ENCODE data around the gene IGF2BP3. TPM values are rescaled to one million over a fixed set of nuclear protein-coding genes. Genes with fewer than 3 reads are reported as not detected.

IGF2BP3 gene
- total and polyA plus RNA-seq, 5 donors from 2014 or later: 1.7 TPM; not detected in 4

DNA sequence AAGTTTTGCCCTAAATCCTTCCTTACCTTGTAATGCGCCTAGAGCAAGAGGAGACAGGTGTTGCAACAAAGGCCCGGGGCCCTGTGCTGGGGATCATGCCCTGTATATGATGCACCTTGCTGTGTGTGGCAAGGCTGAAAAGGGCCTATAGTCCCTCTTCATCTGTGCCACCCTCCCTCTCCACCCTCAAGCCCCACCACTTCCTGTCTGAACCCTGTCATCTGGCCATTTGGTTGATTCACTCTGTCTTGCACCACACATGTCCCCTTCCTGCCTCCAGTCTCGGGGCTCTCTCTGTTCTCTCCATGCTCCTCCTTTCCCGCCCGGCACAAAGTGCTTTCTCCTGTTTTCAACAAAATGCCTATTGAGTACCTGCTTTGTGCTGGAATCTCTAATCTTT, 182.7 kb downstream of the IGF2BP3 start:
- Histone ChIP-seq H3K36me3 (ENCODE audit: control insufficient read depth, insufficient read depth, low read length) (no peaks in the 10 kb centered on the region), H3K4me3 (ENCODE audit: low read depth, low read length) (no peak overlapping the region), H3K27ac (ENCODE audit: insufficient read depth, low read length, poor library complexity, severe bottlenecking) (no peak overlapping the region), H3K4me1 (ENCODE audit: control insufficient read depth, insufficient read depth, low read length, poor library complexity, severe bottlenecking) (no peaks in the 10 kb centered on the region), H3K27me3 (ENCODE audit: control insufficient read depth, insufficient read depth, low read length) (no peaks in the 10 kb centered on the region), H3K9me3 (ENCODE audit: control insufficient read depth in 2 of 2, low read length in 2 of 2) (no peaks in the 10 kb centered on the region)
- H3K27ac Mint-ChIP-seq: peak overlapping the region in 1 of 3 donors; percentile 85
- no peaks in the 10 kb centered on the region for H3K9me3 Mint-ChIP-seq
- no peaks in the 10 kb centered on the region for H3K36me3 Mint-ChIP-seq
- DNase-seq (peak in 1 of 3 donors; percentile 65), ATAC-seq (ENCODE audit: low read depth in 2 of 2) (peak in 1 of 2 donors; percentile 43)
- H3K27me3 Mint-ChIP-seq: peaks cover 9% of the 10 kb centered on the region
- peak overlapping the region in 1 of 4 donors; percentile 13 for H3K4me3 Mint-ChIP-seq
- H3K4me1 Mint-ChIP-seq: peaks cover 0 to 18% (median 2%) of the 10 kb centered on the region in 4 donors

DNA sequence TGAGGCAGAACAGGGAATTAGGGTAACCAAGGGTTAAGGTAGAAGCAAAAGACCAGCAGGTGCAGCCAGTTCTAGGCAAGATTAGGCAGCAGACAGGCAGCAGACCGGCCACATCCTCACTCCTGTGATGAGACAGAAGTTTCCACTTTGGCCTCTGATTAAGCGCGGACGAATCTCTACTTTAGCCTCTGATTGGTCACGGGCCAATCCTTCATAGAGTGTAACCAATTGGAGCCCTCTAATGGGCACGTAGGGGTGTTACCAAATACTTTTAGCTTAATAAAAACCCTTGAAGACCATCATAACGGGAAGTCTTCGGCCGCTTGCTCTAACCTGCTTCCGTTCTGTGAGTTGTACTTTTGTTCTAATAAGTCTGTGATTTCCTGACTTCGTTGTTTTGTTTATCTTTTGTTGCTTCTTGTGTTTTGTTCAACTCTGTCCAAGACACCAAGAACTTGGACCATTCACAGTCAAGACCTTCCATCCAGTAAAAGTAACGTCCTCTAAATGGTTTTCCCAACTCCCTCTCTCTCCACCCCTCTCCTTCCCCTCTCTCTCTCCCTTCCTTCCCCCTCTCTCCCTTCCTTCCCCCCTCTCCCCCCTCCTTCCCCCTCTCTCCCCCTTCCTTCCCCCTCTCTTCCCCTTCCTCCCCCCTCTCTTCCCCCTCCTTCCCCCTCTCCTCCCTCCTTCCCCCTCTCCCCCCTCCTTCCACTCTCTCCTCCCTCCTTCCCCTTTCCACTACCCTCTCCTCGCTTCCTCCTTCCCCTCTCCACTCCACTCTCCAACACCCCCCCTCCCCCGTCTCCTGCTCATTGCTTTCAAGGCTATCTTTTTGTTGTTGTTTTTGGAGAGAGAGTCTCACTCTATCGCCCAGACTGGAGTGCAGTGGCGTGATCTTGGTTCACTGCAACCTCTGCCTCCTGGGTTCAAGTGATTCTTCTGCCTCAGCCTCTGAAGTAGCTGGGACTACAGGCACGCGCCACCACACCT, 184.3 kb downstream of the IGF2BP3 start:
- H3K4me1 Mint-ChIP-seq: peaks cover 0 to 18% (median 2%) of the 10 kb centered on the region in 4 donors
- DNase-seq (no peak), ATAC-seq (ENCODE audit: low read depth in 2 of 2) (no peak)
- H3K36me3 Mint-ChIP-seq: no peaks in the 10 kb centered on the region
- H3K27me3 ChIP-seq (ENCODE audit: control insufficient read depth, insufficient read depth, low read length): no peaks in the 10 kb centered on the region
- no peak overlapping the region for H3K27ac ChIP-seq (ENCODE audit: insufficient read depth, low read length, poor library complexity, severe bottlenecking)
- no peak overlapping the region for H3K4me3 Mint-ChIP-seq
- no peak overlapping the region for H3K4me3 ChIP-seq (ENCODE audit: low read depth, low read length)
- H3K4me1 ChIP-seq (ENCODE audit: control insufficient read depth, insufficient read depth, low read length, poor library complexity, severe bottlenecking): no peaks in the 10 kb centered on the region
- peaks cover 5% of the 10 kb centered on the region for H3K27me3 Mint-ChIP-seq
- no peaks in the 10 kb centered on the region for H3K36me3 ChIP-seq (ENCODE audit: control insufficient read depth, insufficient read depth, low read length)
- no peak overlapping the region for H3K27ac Mint-ChIP-seq
- no peaks in the 10 kb centered on the region for H3K9me3 Mint-ChIP-seq
- H3K9me3 ChIP-seq (ENCODE audit: control insufficient read depth in 2 of 2, low read length in 2 of 2): no peaks in the 10 kb centered on the region

DNA sequence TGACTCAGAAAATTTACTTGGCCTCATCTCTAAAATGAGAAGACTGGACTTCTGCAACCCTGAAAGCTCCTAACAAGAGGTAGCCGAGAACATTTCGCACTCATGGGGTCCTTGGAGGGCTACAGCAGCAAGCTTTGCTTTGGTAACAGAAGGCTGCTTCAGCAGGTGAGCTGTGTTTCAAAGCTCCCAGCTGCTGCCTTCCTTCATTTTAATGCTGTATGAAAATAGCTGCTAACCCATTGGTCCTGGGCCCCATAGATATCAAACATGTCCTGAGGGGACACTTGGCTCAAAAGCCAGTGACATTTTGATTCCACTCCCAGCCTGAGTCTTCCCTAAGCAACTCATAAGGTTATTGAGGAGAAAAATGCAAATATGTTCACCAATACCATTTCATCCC, 185.4 kb downstream of the IGF2BP3 start:
- Histone ChIP-seq H3K27ac (ENCODE audit: insufficient read depth, low read length, poor library complexity, severe bottlenecking) (no peak overlapping the region), H3K4me1 (ENCODE audit: control insufficient read depth, insufficient read depth, low read length, poor library complexity, severe bottlenecking) (no peaks in the 10 kb centered on the region), H3K9me3 (ENCODE audit: control insufficient read depth in 2 of 2, low read length in 2 of 2) (no peaks in the 10 kb centered on the region), H3K36me3 (ENCODE audit: control insufficient read depth, insufficient read depth, low read length) (no peaks in the 10 kb centered on the region), H3K4me3 (ENCODE audit: low read depth, low read length) (no peak overlapping the region), H3K27me3 (ENCODE audit: control insufficient read depth, insufficient read depth, low read length) (no peaks in the 10 kb centered on the region)
- H3K4me3 Mint-ChIP-seq: no peak overlapping the region
- no peaks in the 10 kb centered on the region for H3K36me3 Mint-ChIP-seq
- no peaks in the 10 kb centered on the region for H3K9me3 Mint-ChIP-seq
- DNase-seq (no peak), ATAC-seq (ENCODE audit: low read depth in 2 of 2) (no peak)
- H3K27ac Mint-ChIP-seq: no peak overlapping the region
- peaks cover 0 to 15% (median 0%) of the 10 kb centered on the region in 4 donors for H3K4me1 Mint-ChIP-seq
- H3K27me3 Mint-ChIP-seq: peaks cover 10% of the 10 kb centered on the region

DNA sequence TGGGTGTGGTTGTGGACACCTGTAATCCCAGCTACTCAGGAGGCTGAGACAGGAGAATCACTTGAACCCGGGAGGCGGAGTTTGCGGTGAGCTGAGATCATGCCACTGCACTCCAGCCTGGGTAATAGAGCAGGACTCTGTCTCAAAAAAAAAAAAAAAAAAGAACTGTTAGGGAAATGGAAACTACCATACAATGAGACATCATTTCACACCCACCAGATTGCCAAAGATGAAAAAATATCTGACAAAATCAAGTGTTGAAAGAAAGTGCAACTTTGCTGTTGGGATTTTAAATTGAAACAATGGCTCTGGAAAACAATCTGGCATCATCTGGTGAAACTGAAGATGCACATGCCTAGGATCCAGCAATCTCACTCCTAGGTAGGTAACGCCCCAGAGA, 187.2 kb downstream of the IGF2BP3 start:
- H3K36me3 Mint-ChIP-seq: no peaks in the 10 kb centered on the region
- no peaks in the 10 kb centered on the region for H3K9me3 Mint-ChIP-seq
- H3K27ac Mint-ChIP-seq: no peak overlapping the region
- no peak overlapping the region for H3K4me3 Mint-ChIP-seq
- peaks cover 7% of the 10 kb centered on the region for H3K27me3 Mint-ChIP-seq
- no peaks in the 10 kb centered on the region for H3K9me3 ChIP-seq (ENCODE audit: control insufficient read depth in 2 of 2, low read length in 2 of 2)
- ATAC-seq (ENCODE audit: low read depth in 2 of 2) (no peak), DNase-seq (no peak)
- H3K4me1 ChIP-seq (ENCODE audit: control insufficient read depth, insufficient read depth, low read length, poor library complexity, severe bottlenecking): no peaks in the 10 kb centered on the region
- no peak overlapping the region for H3K27ac ChIP-seq (ENCODE audit: insufficient read depth, low read length, poor library complexity, severe bottlenecking)
- no peaks in the 10 kb centered on the region for H3K27me3 ChIP-seq (ENCODE audit: control insufficient read depth, insufficient read depth, low read length)
- H3K36me3 ChIP-seq (ENCODE audit: control insufficient read depth, insufficient read depth, low read length): no peaks in the 10 kb centered on the region
- peaks cover 0 to 8% (median 0%) of the 10 kb centered on the region in 4 donors for H3K4me1 Mint-ChIP-seq
- no peak overlapping the region for H3K4me3 ChIP-seq (ENCODE audit: low read depth, low read length)

DNA sequence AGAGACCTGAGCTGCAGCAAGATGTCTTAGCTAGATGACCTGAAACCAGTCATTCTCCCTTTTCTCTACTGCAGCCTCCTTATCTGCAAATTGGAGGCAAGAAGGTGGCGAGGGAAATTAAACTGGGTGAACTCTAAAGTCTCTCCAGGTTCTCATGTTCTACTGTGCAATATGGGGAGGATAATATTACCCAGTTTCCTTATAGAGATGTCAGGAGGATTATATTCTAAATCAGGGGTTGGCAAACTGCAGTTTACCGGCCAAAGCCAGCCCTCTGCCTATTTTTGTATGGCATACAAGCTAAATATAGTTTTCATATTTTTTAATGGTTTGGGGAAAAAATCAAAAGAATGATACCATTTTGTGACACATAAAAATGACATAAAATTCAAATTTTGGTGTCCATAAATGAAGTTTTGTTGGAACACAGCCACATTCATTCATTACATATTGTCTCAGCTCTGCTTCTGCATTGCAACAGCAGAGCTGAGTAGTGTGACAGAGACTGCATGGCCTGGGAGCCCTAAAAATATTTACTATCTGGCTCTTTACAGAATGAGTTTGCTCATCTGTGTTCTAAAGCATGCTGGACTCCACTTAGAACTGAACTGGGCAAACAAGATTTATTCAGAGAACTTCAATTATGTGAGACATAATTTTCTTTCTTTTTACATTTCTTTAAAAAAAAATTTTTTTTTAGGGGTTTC, 190.3 kb downstream of the IGF2BP3 start:
- no peaks in the 10 kb centered on the region for H3K9me3 ChIP-seq (ENCODE audit: control insufficient read depth in 2 of 2, low read length in 2 of 2)
- H3K27me3 Mint-ChIP-seq: peaks cover 9% of the 10 kb centered on the region
- H3K27me3 ChIP-seq (ENCODE audit: control insufficient read depth, insufficient read depth, low read length): no peaks in the 10 kb centered on the region
- H3K27ac Mint-ChIP-seq: no peak overlapping the region
- H3K36me3 ChIP-seq (ENCODE audit: control insufficient read depth, insufficient read depth, low read length): no peaks in the 10 kb centered on the region
- no peaks in the 10 kb centered on the region for H3K9me3 Mint-ChIP-seq
- H3K36me3 Mint-ChIP-seq: no peaks in the 10 kb centered on the region
- H3K4me1 Mint-ChIP-seq: peaks cover 0 to 5% (median 2%) of the 10 kb centered on the region in 4 donors
- ATAC-seq (ENCODE audit: low read depth in 2 of 2) (no peak), DNase-seq (no peak)
- no peak overlapping the region for H3K4me3 ChIP-seq (ENCODE audit: low read depth, low read length)
- no peak overlapping the region for H3K4me3 Mint-ChIP-seq
- no peaks in the 10 kb centered on the region for H3K4me1 ChIP-seq (ENCODE audit: control insufficient read depth, insufficient read depth, low read length, poor library complexity, severe bottlenecking)
- H3K27ac ChIP-seq (ENCODE audit: insufficient read depth, low read length, poor library complexity, severe bottlenecking): no peak overlapping the region

DNA sequence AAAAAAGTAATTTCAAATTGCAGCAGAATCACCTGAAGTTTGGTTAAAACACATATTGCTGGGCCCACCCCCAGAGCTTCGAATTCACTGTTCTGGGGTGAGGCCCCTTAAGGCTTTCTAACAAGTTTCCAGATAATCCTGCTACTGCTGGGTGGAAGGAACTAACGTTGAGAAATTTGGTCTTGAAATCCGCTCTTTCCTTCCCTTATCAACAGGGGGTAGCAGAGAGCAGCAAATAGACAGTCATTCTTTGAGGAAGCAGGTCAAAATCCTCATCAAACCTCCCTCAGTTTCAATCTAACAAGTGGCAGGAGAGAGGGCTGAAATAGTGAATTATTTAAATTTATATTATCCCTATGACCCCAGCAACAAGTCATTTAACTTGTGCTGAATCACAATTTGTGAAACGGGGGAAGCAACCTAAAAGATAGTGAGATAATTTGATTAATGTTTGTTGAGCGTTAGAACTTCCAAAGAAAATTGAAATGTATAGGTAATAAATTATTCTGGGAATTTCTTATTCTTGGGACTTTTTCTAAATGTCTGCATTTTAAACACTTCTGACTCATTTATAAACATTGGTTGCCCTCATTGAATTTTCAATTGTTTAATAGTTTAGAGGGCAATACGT, 192.8 kb downstream of the IGF2BP3 start:
- Mint-ChIP-seq H3K36me3 (no peaks in the 10 kb centered on the region), H3K4me1 (peaks cover 7 to 13% (median 10%) of the 10 kb centered on the region in 4 donors), H3K4me3 (no peak overlapping the region), H3K27me3 (peaks cover 18% of the 10 kb centered on the region), H3K27ac (no peak overlapping the region), H3K9me3 (no peaks in the 10 kb centered on the region)
- Histone ChIP-seq H3K27ac (ENCODE audit: insufficient read depth, low read length, poor library complexity, severe bottlenecking) (no peak overlapping the region), H3K36me3 (ENCODE audit: control insufficient read depth, insufficient read depth, low read length) (no peaks in the 10 kb centered on the region), H3K9me3 (ENCODE audit: control insufficient read depth in 2 of 2, low read length in 2 of 2) (no peaks in the 10 kb centered on the region), H3K4me3 (ENCODE audit: low read depth, low read length) (no peak overlapping the region), H3K27me3 (ENCODE audit: control insufficient read depth, insufficient read depth, low read length) (no peaks in the 10 kb centered on the region), H3K4me1 (ENCODE audit: control insufficient read depth, insufficient read depth, low read length, poor library complexity, severe bottlenecking) (no peaks in the 10 kb centered on the region)
- ATAC-seq (ENCODE audit: low read depth in 2 of 2) (peak in 1 of 2 donors; percentile 49), DNase-seq (peak in 2 of 3 donors; percentile 57 to 79)

DNA sequence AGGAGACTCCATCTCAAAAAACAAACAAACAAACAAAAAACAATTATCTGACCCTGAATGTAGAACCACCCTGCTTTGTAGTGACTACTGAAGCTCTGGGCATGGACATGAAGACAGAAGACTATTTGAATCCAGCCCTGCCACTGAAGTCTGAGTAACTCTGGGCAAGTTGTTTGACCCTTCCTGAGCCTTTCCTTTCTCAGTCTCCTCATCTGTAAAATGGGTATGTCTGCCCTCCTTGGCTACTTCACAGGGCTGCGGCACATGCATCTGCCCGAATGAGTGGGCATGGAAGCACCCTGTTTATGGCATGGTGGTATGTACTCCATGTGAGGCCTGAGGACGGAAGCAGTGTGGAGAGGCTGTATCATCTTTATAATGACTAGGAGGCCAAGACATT, 193.3 kb downstream of the IGF2BP3 start:
- Mint-ChIP-seq H3K36me3 (no peaks in the 10 kb centered on the region), H3K27me3 (peaks cover 22% of the 10 kb centered on the region), H3K4me3 (peak overlapping the region in 1 of 4 donors; percentile 74), H3K4me1 (peaks cover 7 to 13% (median 12%) of the 10 kb centered on the region in 4 donors), H3K9me3 (no peaks in the 10 kb centered on the region), H3K27ac (no peak overlapping the region)
- ATAC-seq (ENCODE audit: low read depth in 2 of 2) (no peak), DNase-seq (no peak)
- H3K27me3 ChIP-seq (ENCODE audit: control insufficient read depth, insufficient read depth, low read length): no peaks in the 10 kb centered on the region
- H3K9me3 ChIP-seq (ENCODE audit: control insufficient read depth in 2 of 2, low read length in 2 of 2): no peaks in the 10 kb centered on the region
- H3K4me1 ChIP-seq (ENCODE audit: control insufficient read depth, insufficient read depth, low read length, poor library complexity, severe bottlenecking): no peaks in the 10 kb centered on the region
- no peak overlapping the region for H3K27ac ChIP-seq (ENCODE audit: insufficient read depth, low read length, poor library complexity, severe bottlenecking)
- H3K4me3 ChIP-seq (ENCODE audit: low read depth, low read length): no peak overlapping the region
- no peaks in the 10 kb centered on the region for H3K36me3 ChIP-seq (ENCODE audit: control insufficient read depth, insufficient read depth, low read length)
